Stimulated activated CD4-positive, alpha-beta T cell treated with anti-CD3 and anti-CD28 coated beads, Interleukin-4, amount 100 ng/mL, for 48 hours (primary cell): ENCODE measurements around the gene GNAO1.

Experiments used
- DNase-seq, 2 donors: peaks; one replicate each; pipeline ENCODE4 v3.0.0-alpha.2; 2020; ENCODE audit warnings: low read depth in 2 of 2

GNAO1 gene

DNA sequence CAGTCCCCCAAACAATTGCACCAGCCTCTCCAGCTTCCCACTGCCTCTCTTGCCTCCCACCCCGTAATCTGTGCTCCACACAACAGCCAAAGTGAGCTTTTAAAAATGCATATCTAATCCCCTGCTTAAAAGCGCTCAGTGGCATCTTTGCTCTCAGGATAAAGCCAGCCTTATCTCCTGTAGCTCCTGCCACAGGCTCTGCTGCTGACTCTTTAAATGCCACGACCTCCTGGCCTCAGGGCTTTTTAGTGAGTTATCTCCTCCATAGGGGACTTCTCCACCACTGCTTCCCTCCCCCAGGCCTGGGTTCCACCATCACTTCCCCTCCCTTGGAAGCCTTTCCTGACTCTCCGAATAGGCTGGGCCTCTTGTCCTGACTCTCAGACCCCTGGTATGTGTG lies 98.6 kb downstream of the GNAO1 start:
- no peak for DNase-seq

DNA sequence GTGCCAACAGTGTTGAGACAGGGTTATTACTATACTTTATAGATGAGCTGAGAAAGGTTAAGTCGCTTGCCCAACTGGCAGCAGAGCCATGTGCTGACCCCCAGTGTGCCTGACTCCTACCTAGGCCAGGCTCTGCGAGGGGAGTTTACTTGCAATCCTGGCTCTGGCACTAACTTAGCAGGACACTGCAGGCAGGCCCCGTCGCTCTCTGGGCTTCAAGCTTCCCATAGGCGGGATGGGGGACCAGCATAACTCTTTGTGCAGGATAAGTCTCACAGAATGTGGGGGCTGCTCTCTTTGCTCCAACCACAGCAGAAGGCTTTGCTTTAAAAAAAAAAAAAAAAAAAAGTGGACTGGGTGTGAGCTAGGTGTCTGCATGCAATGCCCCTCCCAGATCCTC lies 102.7 kb downstream of the GNAO1 start:
- no peak for DNase-seq

DNA sequence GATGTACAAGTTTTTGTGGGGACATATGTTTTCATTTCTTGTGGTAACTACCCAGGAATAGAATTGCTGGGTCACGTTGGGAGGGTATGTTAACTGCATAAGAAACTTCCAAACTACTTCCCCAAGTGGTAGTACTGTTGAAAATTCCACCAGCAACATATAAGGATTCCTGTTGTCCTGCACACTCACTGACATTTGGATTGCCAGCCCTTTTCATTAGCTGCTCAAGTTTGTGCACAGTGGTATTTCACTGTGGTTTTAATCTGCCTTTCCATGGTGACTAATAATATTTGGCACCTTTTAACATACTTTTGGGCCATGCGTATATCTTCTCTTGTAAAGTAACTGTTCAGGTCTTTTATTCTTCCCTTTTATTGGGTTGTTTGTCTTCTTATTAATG lies 103.3 kb downstream of the GNAO1 start:
- DNase-seq, result no peak

DNA sequence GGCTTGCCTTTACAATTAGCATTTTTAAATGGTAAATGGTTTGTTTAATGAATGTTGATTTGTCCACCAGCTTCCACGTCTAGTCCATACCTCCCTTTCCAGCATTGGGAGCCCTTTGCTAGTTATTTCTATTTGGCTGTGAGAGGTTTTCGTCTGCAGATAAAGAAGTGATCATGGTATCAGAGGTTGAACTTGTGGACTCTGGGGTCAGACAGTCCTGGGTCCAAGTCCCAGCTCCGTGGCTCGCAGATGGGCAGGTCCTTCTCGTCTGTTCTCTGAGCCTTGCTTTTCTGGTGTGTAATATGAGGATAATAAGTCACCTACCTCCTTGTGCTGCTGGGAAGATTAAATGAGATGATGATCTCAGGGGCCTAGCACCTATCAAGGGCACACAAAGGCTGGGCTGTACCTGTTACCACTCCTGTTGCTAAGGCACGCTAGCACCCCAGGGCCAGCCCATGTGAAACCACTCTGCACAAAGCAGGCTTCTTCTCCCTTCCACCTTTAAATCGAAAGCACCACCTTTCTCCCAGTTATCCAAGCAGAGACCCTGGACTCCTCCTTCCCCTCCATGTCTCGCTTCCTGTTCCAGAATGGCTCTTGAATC lies 103.9 kb downstream of the GNAO1 start:
- no peak for DNase-seq

DNA sequence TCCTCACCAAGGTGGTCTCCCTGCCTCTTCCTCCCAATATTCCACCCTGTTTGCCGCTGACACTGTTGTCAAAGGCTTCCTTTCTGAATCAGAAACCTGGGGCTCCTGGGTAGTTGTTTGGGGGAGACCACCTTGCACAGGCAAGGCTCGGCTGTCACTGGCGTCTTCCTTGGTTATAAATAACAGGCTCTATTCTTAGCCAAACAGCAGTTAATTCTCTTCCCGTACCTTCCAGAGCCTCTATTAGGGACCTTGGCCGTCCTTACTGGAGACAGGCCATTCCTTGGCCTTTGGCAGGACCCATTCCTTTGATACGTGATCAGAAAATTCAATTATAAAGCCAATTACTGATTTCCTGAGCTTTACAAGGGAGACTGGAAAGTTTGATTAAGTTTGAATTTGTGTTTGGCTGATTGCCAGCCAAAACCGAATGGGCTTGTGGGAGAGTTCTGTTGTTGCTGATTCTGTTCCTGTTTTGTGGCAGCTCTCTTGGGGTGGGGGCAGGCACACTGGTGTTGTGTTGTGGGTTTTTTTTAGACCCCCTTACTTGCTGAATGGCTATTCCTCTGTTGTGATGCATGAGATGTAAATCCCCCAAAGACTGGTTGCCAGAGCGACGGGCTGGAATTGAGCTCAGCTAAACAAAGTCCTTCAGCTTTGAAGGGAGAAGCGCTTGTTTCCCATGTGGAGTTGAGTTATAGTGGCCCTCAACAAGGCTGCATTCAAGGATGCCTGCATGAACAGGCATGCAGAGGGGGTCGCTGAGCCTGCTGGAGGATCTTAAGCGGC lies 104.6 kb downstream of the GNAO1 start:
- no peak for DNase-seq

DNA sequence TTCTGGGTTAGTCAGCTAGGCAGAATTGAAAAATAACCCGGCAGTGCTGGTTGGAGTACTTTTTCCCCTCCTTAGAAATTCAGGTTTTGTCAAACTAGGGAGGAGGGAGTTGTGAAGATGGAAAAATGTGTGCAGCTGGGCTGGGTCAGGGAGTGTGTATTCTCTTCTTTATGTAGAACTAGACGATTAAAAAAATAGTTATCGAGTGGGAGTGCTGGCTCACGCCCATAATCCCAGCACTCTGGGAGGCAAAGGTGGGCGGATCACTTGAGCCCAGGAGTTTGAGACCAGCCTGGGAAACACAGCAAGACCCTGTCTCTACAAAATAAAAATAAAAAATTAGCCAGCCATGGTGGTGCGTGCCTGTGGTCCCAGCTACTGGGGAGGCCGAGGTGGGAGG lies 106.4 kb downstream of the GNAO1 start:
- DNase-seq, result no peak

DNA sequence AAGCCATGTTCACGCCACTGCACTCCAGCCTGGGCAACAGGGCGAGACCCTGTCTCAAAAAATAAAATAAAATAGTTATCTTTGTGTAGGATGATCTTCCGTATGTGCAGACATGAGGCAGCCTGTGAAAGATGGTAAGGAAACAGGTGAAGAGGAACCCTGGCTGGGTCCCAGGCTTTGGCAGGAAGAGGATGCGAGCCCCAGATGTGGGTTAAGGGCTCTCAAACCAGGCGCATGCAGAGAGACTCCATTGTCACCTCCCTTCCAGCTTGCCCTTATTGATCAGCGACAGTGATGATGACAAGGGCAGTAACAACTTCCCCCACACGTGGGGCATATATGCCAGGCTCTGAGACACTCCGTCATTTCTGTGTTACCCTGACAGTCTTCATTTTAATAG lies 106.8 kb downstream of the GNAO1 start:
- DNase-seq, result no peak

DNA sequence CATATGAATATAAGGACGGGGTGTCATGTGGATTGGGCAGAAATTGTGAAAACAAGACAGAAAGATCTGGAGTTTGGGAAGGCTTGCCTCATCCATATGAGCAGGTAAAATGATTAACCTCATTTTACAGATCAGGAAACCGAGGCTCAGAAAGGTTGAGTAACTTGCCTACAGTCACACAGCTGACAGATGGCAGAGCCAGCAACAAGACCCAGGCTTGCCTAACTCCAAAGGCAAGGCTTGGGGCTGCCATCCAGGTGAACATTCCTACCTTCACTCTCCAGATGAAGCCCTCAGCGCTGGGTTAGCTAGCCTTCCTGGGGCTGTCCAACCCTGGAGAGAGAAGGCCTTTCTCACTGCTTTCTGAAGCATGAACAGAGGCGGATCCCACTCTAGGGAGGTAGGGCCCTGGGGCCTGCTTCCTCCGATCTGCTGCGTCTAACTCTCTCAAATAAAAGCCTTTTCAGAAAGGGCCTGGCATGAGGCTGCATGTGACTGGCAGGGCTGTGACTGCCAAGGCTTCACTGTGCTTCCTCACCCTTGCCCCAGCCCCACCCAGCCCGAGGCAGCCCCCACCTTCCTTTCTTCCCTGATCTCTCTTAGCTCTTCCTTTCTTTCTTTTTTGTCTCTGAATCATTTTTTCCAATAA lies 107.8 kb downstream of the GNAO1 start:
- DNase-seq, result no peak

DNA sequence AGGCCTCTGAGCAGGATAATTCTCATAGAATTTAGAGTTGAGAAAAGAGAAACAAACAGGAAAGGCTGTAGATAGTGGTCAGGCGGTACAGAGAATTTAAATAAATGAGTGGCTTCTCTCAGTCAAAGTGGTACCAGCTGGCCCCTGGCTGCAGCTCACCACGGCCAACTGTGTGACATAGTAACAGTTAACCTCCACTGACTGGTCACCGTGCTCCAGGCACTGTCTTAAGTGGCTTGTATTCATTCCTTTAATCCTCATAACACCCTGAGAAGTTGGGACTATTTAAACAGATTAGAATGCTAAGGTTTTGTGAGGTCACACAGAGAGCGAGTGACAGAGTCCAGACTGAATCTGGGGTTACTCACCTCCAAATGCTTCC lies 108.9 kb downstream of the GNAO1 start:
- no peak for DNase-seq

DNA sequence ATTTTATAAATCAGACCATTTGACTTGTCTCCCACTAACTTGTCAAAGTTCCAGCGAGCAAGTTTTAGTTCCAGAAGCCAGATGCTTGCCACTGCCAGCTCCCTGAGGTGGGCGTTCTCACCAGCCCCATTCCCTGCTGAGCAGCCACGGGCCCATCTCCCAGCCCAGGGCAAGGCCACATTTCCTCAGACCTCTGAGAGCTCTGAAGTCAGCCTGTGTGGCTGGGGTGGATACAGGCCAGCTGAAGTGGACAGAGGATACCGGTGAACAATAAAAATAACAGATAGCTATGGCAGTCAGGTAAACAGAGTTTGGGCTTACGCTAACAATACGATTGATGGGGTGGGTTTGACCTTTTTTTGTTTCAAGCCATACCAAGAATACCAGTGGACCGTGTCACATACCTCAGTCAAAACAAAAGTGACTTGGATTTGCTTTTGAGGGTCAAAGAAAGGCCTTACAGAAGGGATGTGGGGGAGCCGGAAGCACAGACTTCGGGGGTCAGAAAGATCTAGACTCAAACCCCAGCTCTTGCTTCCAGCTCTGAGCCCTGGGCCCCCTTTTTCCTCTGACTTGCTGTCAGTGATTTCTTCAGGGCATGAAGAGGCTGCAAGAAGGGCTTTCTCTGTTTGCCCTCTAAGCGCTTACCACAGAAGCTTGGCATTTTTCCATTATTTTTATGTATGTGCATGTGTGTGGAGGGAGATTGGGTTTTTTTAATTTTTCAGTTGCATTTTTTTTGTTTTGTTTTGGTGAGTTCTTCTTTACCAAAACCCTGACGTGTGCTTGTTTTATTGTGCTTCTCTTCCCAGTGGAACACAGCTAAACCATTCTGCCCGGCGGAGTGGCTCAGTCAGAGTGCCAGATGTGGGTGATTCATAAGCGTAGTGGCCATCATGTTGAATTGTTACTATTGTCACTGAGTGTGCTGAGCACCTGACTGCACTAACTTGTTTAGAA lies 109.9 kb downstream of the GNAO1 start:
- DNase-seq, result no peak

DNA sequence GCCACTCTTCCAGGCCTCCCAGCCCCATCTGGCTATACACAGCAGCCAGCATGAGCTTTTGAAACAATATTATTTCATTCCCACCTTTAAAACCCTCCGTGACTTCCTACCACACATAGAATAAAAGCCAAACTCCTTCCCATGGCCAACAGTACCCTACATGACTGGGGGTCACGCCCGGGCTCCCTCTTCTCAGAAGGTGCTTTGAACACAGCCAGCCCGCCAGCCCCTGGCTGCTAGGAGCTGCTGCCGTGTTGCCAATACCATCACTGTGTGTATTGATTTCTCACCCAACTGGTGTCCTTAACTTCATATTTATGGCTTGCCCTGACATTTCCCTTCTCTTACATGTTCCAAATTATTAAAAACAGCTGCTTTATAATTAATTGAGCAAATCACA lies 111.2 kb downstream of the GNAO1 start:
- no peak for DNase-seq

DNA sequence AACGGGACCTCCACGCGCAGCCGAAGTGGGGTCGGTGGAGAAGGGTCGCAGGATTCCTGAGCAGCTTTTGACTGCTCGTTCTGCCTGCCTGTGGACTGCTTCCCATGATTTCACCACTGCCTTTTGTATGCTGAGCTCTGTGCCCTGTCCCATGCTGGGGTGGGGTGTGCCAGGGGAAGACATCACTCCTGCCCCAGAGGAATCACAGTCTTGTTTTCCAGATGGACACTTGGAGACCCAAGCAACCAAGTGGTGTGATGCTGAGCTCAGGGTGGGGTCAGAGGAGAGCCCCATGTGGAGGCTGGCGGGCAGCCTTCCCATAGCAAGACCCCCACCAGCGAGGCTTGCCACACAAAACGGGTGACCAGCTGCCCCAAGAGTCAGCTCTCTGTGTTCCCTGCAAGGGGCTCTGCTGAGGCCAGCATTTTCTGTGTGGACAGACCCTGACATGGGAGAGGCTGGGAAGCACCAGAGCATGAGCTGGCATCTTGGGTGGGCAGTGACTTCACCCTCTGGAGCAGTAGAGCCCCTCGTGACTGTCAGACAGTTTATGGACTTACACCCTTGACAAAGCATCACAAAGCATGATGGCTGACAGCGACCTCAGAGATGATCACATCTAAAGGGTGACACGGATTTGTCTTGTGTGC lies 111.9 kb downstream of the GNAO1 start:
- DNase-seq, result no peak

DNA sequence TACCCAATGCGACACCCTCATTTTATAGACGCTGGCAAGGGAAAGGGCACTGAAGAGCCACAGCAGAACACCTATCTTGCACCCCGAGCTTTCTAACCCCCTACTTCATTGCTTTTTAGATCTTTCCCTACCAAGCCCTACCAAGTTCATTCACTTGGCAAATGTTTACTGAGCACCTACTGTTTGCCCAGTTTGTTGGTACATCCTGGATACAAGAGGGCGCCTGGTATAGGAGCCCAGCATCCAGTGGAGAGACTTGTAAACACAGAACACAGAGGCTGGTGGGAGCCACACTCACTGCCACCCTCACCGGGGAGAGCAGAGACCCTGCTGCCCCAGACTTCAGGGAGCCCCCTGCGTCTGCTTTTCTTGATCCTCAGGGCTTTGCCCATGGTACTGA lies 112.6 kb downstream of the GNAO1 start:
- DNase-seq, result no peak

DNA sequence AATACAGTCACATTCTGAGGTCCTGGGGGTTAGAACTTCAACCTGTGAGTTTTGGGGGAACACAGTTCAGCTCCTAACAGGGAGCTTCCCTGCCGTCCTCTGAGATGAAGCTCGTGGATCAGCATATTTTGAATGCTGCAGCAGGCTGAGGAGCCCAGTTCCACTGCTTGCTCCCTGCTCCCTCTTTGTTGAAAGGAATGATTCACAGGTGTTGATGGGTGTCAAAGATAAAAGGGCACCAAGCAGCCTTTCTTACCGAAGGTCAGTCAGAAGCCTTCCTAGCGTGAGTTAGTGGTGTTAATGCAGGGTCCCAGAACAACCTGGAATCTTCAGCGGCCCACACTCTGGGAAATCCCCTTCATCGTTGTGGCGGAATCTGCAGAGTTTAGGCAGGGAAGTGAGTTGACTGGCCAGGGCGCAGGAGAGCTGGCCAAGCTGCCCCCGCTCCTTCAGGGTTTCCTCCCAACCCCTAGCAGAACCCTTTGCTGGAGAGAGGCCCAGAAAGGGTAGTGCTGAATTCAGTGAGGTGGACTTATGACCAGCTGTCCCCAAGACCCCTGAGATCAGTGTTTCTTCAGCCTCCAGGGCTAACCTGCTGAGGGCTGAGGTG lies 114.8 kb downstream of the GNAO1 start:
- DNase-seq, result no peak

DNA sequence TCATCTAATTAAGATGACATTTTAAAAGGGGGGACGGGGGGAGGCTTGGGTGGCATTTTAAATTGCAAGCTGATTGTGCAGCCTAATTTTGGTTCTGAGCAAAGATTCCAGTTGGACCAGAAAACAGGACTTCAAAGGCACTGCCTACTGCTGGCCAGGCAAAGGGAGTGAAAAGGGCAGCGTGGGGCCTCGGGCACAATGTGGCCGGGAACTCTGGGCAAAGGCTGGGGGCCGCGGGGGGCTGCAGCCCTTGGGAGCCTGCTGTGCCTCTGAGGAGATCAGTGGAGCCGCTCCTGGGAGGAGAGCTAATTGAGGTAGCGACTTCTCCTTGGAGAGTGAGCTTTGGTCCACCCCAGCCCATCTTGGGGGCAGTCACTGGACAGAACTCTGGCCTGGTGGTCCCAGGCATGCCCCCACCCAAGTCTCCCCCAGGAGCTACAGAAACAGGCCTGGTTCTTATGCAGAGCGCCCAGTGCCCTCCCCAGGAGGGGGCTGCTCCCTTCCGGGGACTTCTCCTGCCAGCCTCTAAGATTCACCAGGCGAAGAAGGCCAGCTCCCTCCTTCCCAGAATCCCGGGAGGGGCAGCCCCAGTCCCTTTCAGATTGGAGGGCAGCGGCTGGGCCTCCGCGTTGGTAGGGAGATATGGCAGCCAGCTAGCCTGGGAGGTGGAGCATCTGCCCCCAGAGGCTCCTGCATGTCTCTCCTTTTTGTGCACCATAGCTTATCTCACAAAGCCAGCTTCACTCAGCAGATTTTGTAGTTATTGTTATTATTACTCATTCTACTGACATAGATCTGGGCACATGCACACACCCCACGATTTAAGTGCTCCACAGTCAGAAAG lies 115.6 kb downstream of the GNAO1 start:
- DNase-seq, result no peak

DNA sequence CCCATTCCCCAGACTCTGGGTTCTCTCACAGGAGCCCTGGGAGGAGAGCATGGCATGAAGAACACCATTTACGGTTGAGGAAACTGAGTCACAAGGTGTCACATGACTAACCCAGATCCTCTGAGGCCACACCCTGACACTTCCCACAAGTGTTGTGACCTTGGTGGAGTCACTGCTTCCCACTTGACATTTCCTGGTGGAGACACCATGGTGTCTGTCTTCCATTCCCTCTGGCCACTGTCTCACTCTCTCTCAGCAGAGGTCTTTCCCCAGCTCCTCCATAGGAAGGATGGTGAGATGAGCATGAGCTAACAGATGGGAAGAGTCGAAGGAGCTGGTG lies 116.2 kb downstream of the GNAO1 start:
- no peak for DNase-seq

DNA sequence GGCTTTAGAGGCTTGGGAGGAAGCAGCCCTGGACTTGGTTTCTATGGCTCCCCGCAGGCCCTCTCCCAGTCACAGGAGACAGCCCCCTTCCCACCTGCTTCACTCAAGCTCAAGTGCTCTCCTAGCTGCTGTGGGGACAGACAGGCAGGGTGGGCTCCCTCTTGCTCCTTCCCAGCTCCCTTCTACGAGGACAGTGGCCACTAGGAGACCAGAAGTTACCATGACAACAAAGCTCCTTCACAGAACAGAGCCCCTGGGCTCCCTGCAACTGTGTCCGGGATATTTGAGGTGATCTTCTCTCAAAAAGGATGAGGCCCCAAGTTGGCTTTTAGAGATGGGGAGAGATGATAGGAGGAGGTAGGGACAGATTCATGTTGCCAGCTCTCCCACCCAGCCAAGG lies 117.7 kb downstream of the GNAO1 start:
- no peak for DNase-seq

DNA sequence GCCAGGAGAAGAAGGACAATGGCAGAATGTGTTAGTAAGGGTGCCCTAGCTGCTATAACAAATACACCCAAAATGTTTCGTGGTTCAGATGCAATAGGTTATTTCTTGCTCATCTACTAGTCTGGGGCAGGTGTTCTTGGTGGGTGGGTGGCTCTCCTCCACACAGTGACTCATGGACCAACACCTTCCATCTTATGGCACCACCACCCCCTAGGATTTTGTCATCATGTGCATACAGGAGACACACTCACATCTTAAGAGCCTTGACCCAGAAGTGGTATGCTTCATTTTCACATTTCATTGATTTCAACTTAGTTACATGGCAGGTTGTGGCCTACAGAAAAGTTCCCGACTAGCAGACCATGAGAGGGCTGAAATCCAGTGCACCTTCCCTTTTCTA lies 119.4 kb downstream of the GNAO1 start:
- no peak for DNase-seq

DNA sequence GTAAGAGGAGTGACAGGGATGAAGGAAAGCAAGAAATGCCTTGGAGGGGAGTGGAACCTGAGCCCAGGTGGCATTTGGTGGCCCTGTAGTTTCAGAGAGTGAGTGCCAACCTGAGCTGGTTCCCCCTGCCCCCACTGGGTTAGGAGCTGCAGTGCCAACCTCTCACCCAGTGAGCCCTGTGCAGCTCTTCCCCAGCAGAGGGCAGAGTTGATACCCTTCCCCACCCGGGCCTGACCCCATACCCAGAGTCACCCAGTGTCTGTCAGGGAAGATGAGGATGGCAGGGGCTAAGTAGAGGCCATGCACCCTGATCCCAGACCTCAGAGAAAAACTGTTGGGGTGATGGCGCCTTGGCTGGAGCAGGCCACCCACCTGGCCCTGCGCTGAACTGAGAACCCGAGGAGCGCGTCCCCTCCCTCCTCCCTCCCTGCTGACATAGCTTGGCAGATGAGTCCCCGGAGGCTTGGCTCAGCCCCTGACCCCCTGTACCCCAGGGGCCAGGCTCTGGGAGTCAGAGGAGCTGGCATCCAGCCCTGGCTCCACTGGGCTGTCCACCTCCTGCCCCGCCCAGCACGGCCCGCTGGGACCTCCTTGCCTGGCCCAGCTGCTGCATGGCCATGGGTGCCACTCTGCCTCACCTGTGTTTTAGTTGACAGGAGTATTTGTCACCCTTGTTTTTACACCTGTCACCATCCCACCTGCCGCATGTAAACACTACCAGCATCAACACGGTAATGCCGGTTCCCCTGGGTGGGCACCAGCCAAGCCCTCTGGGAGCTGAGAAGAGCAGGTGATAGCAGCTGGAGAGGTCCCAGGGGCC lies 120.1 kb downstream of the GNAO1 start:
- no peak for DNase-seq

DNA sequence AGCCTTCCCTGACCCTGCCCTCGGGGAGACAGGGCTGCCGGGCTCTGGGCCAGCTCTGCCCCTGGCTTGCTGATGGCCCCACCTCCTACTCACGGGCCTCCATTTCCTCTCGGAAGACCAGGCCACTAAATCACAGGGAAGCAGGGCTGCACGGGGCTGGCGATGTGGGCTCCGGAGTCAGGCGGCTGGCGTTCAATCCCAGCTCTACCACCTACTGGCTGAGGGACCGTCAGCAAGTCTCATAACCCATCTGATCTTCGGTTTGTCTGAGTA lies 120.7 kb downstream of the GNAO1 start:
- no peak for DNase-seq
